B cell (primary cell): Measurements from ENCODE around the gene TRH. TPM values are rescaled to one million over a fixed set of nuclear protein-coding genes. Genes with fewer than 3 reads are reported as not detected.
"Not testable (repeated sequence)": the region's sequence is repeated elsewhere in the genome, so short reads cannot be mapped to it uniquely, and the experiment has no call there.

Experiments used
- ATAC-seq: fragments of 200-7000 bp; cut with Tn5 transposase; one replicate; pipeline ENCODE4 v1.10.0; 2021; ENCODE audit warnings: low read depth, mild to moderate bottlenecking, moderate number of reproducible peaks, moderate library complexity
- CTCF ChIA-PET: fragments of 350-600 bp; sonication (Branson Sonifier 250); formaldehyde crosslinking; loops from one replicate; lab custom pipeline; 2021; ENCODE audit warnings: antibody characterized with exemption, inconsistent platforms; lab: Charles Lee
- POLR2A ChIA-PET: fragments of 350-600 bp; sonication (Branson Sonifier 250); formaldehyde crosslinking; loops from one replicate; lab custom pipeline; 2021; ENCODE audit warnings: antibody characterized with exemption; lab: Charles Lee
- DNase-seq: peaks from one replicate; pipeline ENCODE4 v3.0.0; 2013
- H2AFZ ChIP-seq: 2 replicates; pipeline ENCODE4 v1.6.1; 2012; ENCODE audit warnings: mild to moderate bottlenecking, low read depth, low read length; ENCODE audit not compliant: insufficient read depth, poor library complexity, severe bottlenecking
- H3K27ac ChIP-seq, 2 donors: 1 replicate in 1 of 2; 2 replicates in 1 of 2; pipeline ENCODE4 v1.5.1; 2012 to 2013; ENCODE audit warnings: low read length in 2 of 2, mild to moderate bottlenecking in 2 of 2, moderate library complexity in 1 of 2
- H3K27me3 ChIP-seq, 4 experiments: fragments of 200-600 bp in 1 of 4; sonication (generic) in 1 of 4; replicated peaks in 1 of 4; 1 replicate in 2 of 4; 2 replicates in 2 of 4; pipeline versions ENCODE4 v1.6.1 to v1.7.0; 2013 to 2016; ENCODE audit warnings: low read length in 3 of 4, mild to moderate bottlenecking in 2 of 4, mixed read lengths in 1 of 4, moderate library complexity in 1 of 4; ENCODE audit not compliant: insufficient read depth in 4 of 4, control insufficient read depth in 3 of 4; ENCODE audit errors: control extremely low read depth in 1 of 4
- H3K36me3 ChIP-seq, 2 experiments: replicated peaks in 1 of 2; 1 replicate in 1 of 2; 2 replicates in 1 of 2; pipeline versions ENCODE4 v1.6.1 to v1.7.1; 2013; ENCODE audit warnings: low read length in 1 of 2; ENCODE audit not compliant: insufficient read depth in 2 of 2, control insufficient read depth in 1 of 2; ENCODE audit errors: control extremely low read depth in 1 of 2, extremely low read depth in 1 of 2
- H3K4me1 ChIP-seq, 2 donors: fragments of 200-600 bp in 1 of 2; sonication (generic) in 1 of 2; 1 replicate in 1 of 2; 2 replicates in 1 of 2; pipeline versions ENCODE4 v1.5.1 to v1.6.1; 2013 to 2017; ENCODE audit warnings: low read length in 2 of 2; ENCODE audit not compliant: control insufficient read depth in 2 of 2, insufficient read depth in 2 of 2
- H3K4me2 ChIP-seq: replicated peaks from 2 replicates; pipeline ENCODE3; 2012; ENCODE audit warnings: mild to moderate bottlenecking, low read depth, low read length; ENCODE audit not compliant: poor library complexity, severe bottlenecking
- H3K4me3 ChIP-seq, 5 experiments: fragments of 200-600 bp in 1 of 5; sonication (generic) in 1 of 5; 1 replicate in 3 of 5; 2 replicates in 2 of 5; pipeline versions ENCODE4 v1.5.1 to v1.7.0; 2011 to 2016; ENCODE audit warnings: low read length in 4 of 5, mild to moderate bottlenecking in 4 of 5, low read depth in 2 of 5, control low read depth in 1 of 5, moderate library complexity in 1 of 5; ENCODE audit not compliant: insufficient read depth in 1 of 5; ENCODE audit errors: control extremely low read depth in 1 of 5, extremely low read depth in 1 of 5
- H3K79me2 ChIP-seq: fragments of 200-600 bp; sonication (generic); one replicate; pipeline ENCODE4 v1.6.0; 2016; ENCODE audit warnings: low read length; ENCODE audit not compliant: control insufficient read depth, insufficient read depth
- H3K9ac ChIP-seq: fragments of 200-600 bp; sonication (generic); 2 replicates; pipeline ENCODE4 v1.6.1; 2017; ENCODE audit warnings: mild to moderate bottlenecking, low read length, moderate library complexity
- H3K9me3 ChIP-seq, 3 donors: one replicate each; pipeline versions ENCODE4 v1.6.1 to v1.7.1; 2013; ENCODE audit warnings: low read length in 2 of 3; ENCODE audit not compliant: control insufficient read depth in 2 of 3, insufficient read depth in 1 of 3; ENCODE audit errors: control extremely low read depth in 1 of 3
- H4K20me1 ChIP-seq: 2 replicates; pipeline ENCODE4 v1.6.0; 2012; ENCODE audit warnings: mild to moderate bottlenecking, low read length; ENCODE audit not compliant: insufficient read depth, control insufficient read depth, poor library complexity, severe bottlenecking
- H3K27ac Mint-ChIP-seq: one replicate; pipeline ENCODE4 v1.8.0; 2021; ENCODE audit warnings: mixed read lengths
- H3K27me3 Mint-ChIP-seq: one replicate; pipeline ENCODE4 v1.8.0; 2021; ENCODE audit warnings: mixed read lengths
- H3K4me1 Mint-ChIP-seq: one replicate; pipeline ENCODE4 v1.8.0; 2021; ENCODE audit warnings: mixed read lengths
- H3K4me3 Mint-ChIP-seq: one replicate; pipeline ENCODE4 v1.8.0; 2021; ENCODE audit warnings: mixed read lengths
- H3K9me3 Mint-ChIP-seq: one replicate; pipeline ENCODE4 v1.8.0; 2022; ENCODE audit warnings: mixed read lengths; ENCODE audit not compliant: insufficient read depth
- EZH2 ChIP-seq: IDR thresholded peaks from 2 replicates; pipeline ENCODE4 v1.6.1; 2012; ENCODE audit warnings: borderline replicate concordance, low read depth, mild to moderate bottlenecking, moderate library complexity, low read length; ENCODE audit not compliant: insufficient read depth, poor library complexity, severe bottlenecking
- WGBS: methylation state at CpG from one replicate; pipeline ENCODE4 v1.1.5; 2013; ENCODE audit warnings: missing lambda C conversion rate; ENCODE audit not compliant: insufficient coverage; 5-methylcytosine and 5-hydroxymethylcytosine counted together
- intact Hi-C: fragments of 100-400 bp; cut with micrococcal nuclease; formaldehyde crosslinking; loops from one replicate; pipeline ENCODE4 v1.10.0; 2022
- polyA plus RNA-seq: library from polyadenylated mRNA; depleted of rRNA; stranded (reverse); fragments of >200 nt; gene quantifications from 2 replicates; pipeline ENCODE4 v1.2.3, GENCODE V29; 2012
- total RNA-seq, 2 donors: library from RNA; stranded (reverse); fragments of 120-200 nt in 1 of 2; gene quantifications; 1 replicate in 1 of 2; 2 replicates in 1 of 2; pipeline versions ENCODE4 v1.2.3 to v1.2.4, GENCODE V29; 2013 to 2022
- TF ChIP-seq, protein P1 (sequence below): fragments of 200-600 bp; IDR thresholded peaks from one replicate; pipeline ENCODE4 v1.8.0; 2022; ENCODE audit warnings: antibody characterized with exemption, mild to moderate bottlenecking

Gene TRH
- total and polyA plus RNA-seq, 2 donors (not counting 1 experiment from before 2014, with no cell fraction given): not detected

DNA sequence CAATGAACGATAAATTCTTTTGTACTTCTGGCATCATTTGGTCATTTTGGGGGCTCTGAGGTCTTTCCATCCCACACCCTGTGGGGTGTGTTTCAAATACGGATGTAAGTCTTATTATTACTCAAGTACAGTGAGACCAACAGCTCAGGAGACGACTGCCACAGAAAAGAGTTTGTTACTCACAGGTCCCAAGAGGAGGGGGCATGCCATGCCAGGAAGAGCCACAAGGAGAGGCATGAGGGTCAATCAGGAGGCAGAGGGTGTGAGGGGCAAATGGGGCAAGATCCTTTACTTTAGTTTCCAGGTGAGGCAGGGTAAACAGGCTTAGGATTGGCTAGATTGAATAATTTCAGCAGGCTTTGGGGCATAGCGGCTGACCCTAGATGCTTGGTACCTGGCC lies 21.6 kb downstream of the TRH start:
- Histone ChIP-seq H3K36me3 (no peaks in the 10 kb centered on the region), H3K27me3 (peaks cover 0 to 4% (median 0%) of the 10 kb centered on the region in 4 experiments), H3K4me2 (no peak overlapping the region), H3K4me3 (no peak overlapping the region), H3K79me2 (no peaks in the 10 kb centered on the region), H3K9ac (no peak overlapping the region), H3K4me1 (no peaks in the 10 kb centered on the region), H3K9me3 (peaks cover 0 to 10% (median 0%) of the 10 kb centered on the region in 3 donors), H3K27ac (no peak overlapping the region), H4K20me1 (no peaks in the 10 kb centered on the region), H2AFZ (no peak overlapping the region)
- TF ChIP-seq, protein P1, sequence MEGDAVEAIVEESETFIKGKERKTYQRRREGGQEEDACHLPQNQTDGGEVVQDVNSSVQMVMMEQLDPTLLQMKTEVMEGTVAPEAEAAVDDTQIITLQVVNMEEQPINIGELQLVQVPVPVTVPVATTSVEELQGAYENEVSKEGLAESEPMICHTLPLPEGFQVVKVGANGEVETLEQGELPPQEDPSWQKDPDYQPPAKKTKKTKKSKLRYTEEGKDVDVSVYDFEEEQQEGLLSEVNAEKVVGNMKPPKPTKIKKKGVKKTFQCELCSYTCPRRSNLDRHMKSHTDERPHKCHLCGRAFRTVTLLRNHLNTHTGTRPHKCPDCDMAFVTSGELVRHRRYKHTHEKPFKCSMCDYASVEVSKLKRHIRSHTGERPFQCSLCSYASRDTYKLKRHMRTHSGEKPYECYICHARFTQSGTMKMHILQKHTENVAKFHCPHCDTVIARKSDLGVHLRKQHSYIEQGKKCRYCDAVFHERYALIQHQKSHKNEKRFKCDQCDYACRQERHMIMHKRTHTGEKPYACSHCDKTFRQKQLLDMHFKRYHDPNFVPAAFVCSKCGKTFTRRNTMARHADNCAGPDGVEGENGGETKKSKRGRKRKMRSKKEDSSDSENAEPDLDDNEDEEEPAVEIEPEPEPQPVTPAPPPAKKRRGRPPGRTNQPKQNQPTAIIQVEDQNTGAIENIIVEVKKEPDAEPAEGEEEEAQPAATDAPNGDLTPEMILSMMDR: no peak
- TF ChIP-seq EZH2: no peak
- DNase-seq (no peak), ATAC-seq (no peak)
- Mint-ChIP-seq H3K4me1 (no peaks in the 10 kb centered on the region), H3K27ac (no peak overlapping the region), H3K27me3 (peaks cover 27% of the 10 kb centered on the region), H3K9me3 (peaks cover 3% of the 10 kb centered on the region), H3K4me3 (no peak overlapping the region)
- intact Hi-C loops: no loop called here
- POLR2A ChIA-PET: no interaction called here
- 95% methylated on average over 3 of the region's 4 CpGs for WGBS
- CTCF ChIA-PET: interaction anchor here (0.8 to 1.4 kb wide), 2 partner anchors 10 to 365 kb away, joined by 3 to 4 read pairs; no protein-coding TSS in a partner anchor

DNA sequence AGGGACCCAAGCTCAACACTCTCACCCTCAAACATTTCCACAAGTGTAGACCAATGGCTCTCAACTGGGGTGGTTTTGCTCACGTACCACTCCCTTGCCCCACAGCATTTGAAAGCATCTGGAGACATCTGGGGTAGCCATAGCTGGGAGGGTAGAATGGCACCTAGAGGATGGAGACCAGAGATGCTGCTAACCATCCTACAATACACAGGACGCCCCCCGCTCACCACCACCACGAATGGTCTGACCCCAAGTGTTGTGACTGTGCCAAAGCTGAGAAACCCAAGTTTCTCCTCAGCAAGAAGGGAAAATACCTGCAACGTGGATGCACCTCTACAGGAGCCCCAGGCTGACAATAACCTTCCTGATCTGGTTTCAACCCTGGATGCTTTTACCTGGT lies 24.7 kb downstream of the TRH start:
- CTCF ChIA-PET: interaction anchor here (0.5 to 0.7 kb wide), 2 partner anchors 91 to 99 kb away, joined by 3 to 4 read pairs; no protein-coding TSS in a partner anchor
- H3K4me1 ChIP-seq, H3K4me3 ChIP-seq, ATAC-seq, H3K27ac Mint-ChIP-seq, H3K9ac ChIP-seq, H2AFZ ChIP-seq, H3K79me2 ChIP-seq, H3K27ac ChIP-seq, H3K4me2 ChIP-seq, intact Hi-C loops, H4K20me1 ChIP-seq, DNase-seq, H3K4me3 Mint-ChIP-seq, H3K4me1 Mint-ChIP-seq, H3K27me3 ChIP-seq, H3K36me3 ChIP-seq, POLR2A ChIA-PET, H3K9me3 ChIP-seq, H3K9me3 Mint-ChIP-seq: not testable (repeated sequence)
- H3K27me3 Mint-ChIP-seq: peaks cover 31% of the 10 kb centered on the region
- WGBS: 50% methylated on average over 3 of the region's 5 CpGs
